A549 treated with GW870086 at 1 μM for 4 hours (cell line): ENCODE results near the gene KRTAP4-1. TPM values are rescaled to one million over a fixed set of nuclear protein-coding genes. Genes with fewer than 3 reads are reported as not detected.

Source experiments
- total RNA-seq: library from RNA; stranded (reverse); fragments of 200-300 nt; extraction: Qiagen RNA extraction; gene quantifications from 5 replicates; pipeline ENCODE4 v1.2.3, GENCODE V29; 2022; ENCODE audit warnings: low read depth

Gene KRTAP4-1
- total RNA-seq: 0.20 to 0.22 TPM in 2 of 5 replicates, not detected in the others

GRCh38 chr17:41184480-41184961 lies at the start of gene KRTAP4-1:
Gene KRTAP4-1, minus strand, starts transcription at chr17:41184911. Its CDS starts 57 bp downstream, at chr17:41184854.

GRCh38 chr17:41232399-41233105 lies 47.8 kb upstream of the KRTAP4-1 start, which contains the start of gene KRTAP9-3:
Gene KRTAP9-3, plus strand, starts transcription at chr17:41232449. Its CDS starts 53 bp downstream, at chr17:41232502.

GRCh38 chr17:41226598-41227095 lies 41.9 kb upstream of the KRTAP4-1 start, which contains the start of gene KRTAP9-2:
Gene KRTAP9-2, plus strand, starts transcription at chr17:41226648. Its CDS starts 7 bp downstream, at chr17:41226655.

GRCh38 chr17:41189837-41190318 lies 5.2 kb upstream of the KRTAP4-1 start, which contains the start of gene KRTAP9-1:
Gene KRTAP9-1, plus strand, starts transcription at chr17:41189887. Its CDS starts 0 bp downstream, at chr17:41189887.

GRCh38 chr17:41177727-41178271 lies 6.9 kb downstream of the KRTAP4-1 start, which contains the start of gene KRTAP4-2:
Gene KRTAP4-2, minus strand, starts transcription at chr17:41178221. Its CDS starts 57 bp downstream, at chr17:41178164.

GRCh38 chr17:41168121-41168520 lies 16.6 kb downstream of the KRTAP4-1 start, which contains the start of gene KRTAP4-3:
Gene KRTAP4-3, minus strand, starts transcription at chr17:41168221. Its CDS starts 49 bp downstream, at chr17:41168172.

GRCh38 chr17:41160648-41161047 lies 24.1 kb downstream of the KRTAP4-1 start, which contains the start of gene KRTAP4-4:
Gene KRTAP4-4, minus strand, starts transcription at chr17:41160748. Its CDS starts 57 bp downstream, at chr17:41160691.

GRCh38 chr17:41149652-41149985 lies 35.1 kb downstream of the KRTAP4-1 start, which contains the start of gene KRTAP4-5:
Gene KRTAP4-5, minus strand, starts transcription at chr17:41149825. Its CDS starts 58 bp downstream, at chr17:41149767.

GRCh38 chr17:41140360-41141131 lies 44.2 kb downstream of the KRTAP4-1 start, which contains the start of gene KRTAP4-6:
Gene KRTAP4-6, minus strand, starts transcription at chr17:41140544. Its CDS starts 57 bp downstream, at chr17:41140487.

Other genes starting within 250 kb of the KRTAP4-1 start
- 0.14 to 0.19 TPM in 2 of 5 replicates, not detected in the others for gene KRT23, start 247.3 kb downstream of the KRTAP4-1 start, total RNA-seq
- gene KRT39, start 218.0 kb downstream of the KRTAP4-1 start, total RNA-seq: not detected in 5 replicates
- not detected in 5 replicates for gene KRT40, start 200.6 kb downstream of the KRTAP4-1 start, total RNA-seq
- not detected in 5 replicates for gene KRTAP3-3, start 190.7 kb downstream of the KRTAP4-1 start, total RNA-seq
- 0.28 to 0.34 TPM (median 0.31 TPM) in 3 of 5 replicates, not detected in the others for gene KRTAP3-2, start 185.0 kb downstream of the KRTAP4-1 start, total RNA-seq
- gene KRTAP3-1, start 175.8 kb downstream of the KRTAP4-1 start, total RNA-seq: not detected in 5 replicates
- gene KRTAP1-5, start 157.7 kb downstream of the KRTAP4-1 start, total RNA-seq: not detected in 5 replicates
- gene KRTAP1-4, start 154.7 kb downstream of the KRTAP4-1 start, total RNA-seq: not detected in 5 replicates
- 0.15 TPM in 1 of 5 replicates, not detected in the others for gene KRTAP1-3, start 150.0 kb downstream of the KRTAP4-1 start, total RNA-seq
- not detected in 5 replicates for gene KRTAP1-1, start 143.5 kb downstream of the KRTAP4-1 start, total RNA-seq
- gene KRTAP2-1, start 137.6 kb downstream of the KRTAP4-1 start, total RNA-seq: not detected in 5 replicates
- not detected in 5 replicates for gene KRTAP2-2, start 129.7 kb downstream of the KRTAP4-1 start, total RNA-seq
- not detected in 5 replicates for gene KRTAP2-3, start 124.8 kb downstream of the KRTAP4-1 start, total RNA-seq
- gene KRTAP2-4, start 119.0 kb downstream of the KRTAP4-1 start, total RNA-seq: not detected in 5 replicates
- not detected in 5 replicates for gene KRTAP4-7, start 100.8 kb downstream of the KRTAP4-1 start, total RNA-seq
- gene KRTAP4-8, start 86.8 kb downstream of the KRTAP4-1 start, total RNA-seq: not detected in 5 replicates
- not detected in 5 replicates for gene KRTAP4-16, start 82.7 kb downstream of the KRTAP4-1 start, total RNA-seq
- not detected in 5 replicates for gene KRTAP4-9, start 79.5 kb downstream of the KRTAP4-1 start, total RNA-seq
- gene KRTAP4-11, start 66.5 kb downstream of the KRTAP4-1 start, total RNA-seq: not detected in 5 replicates
- not detected in 5 replicates for gene KRTAP4-12, start 60.7 kb downstream of the KRTAP4-1 start, total RNA-seq
- gene KRTAP4-6, start 44.4 kb downstream of the KRTAP4-1 start, total RNA-seq: not detected in 5 replicates
- gene KRTAP4-5, start 35.1 kb downstream of the KRTAP4-1 start, total RNA-seq: not detected in 5 replicates
- not detected in 5 replicates for gene KRTAP4-4, start 24.2 kb downstream of the KRTAP4-1 start, total RNA-seq
- not detected in 5 replicates for gene KRTAP4-3, start 16.7 kb downstream of the KRTAP4-1 start, total RNA-seq
- gene KRTAP4-2, start 6.7 kb downstream of the KRTAP4-1 start, total RNA-seq: not detected in 5 replicates
- not detected in 5 replicates for gene KRTAP9-1, start 5.0 kb upstream of the KRTAP4-1 start, total RNA-seq
- not detected in 5 replicates for gene KRTAP9-2, start 41.7 kb upstream of the KRTAP4-1 start, total RNA-seq
- not detected in 5 replicates for gene KRTAP9-3, start 47.5 kb upstream of the KRTAP4-1 start, total RNA-seq
- gene KRTAP9-8, start 53.1 kb upstream of the KRTAP4-1 start, total RNA-seq: not detected in 5 replicates
- not detected in 5 replicates for gene KRTAP9-4, start 64.8 kb upstream of the KRTAP4-1 start, total RNA-seq
- not detected in 5 replicates for gene KRTAP9-9, start 70.5 kb upstream of the KRTAP4-1 start, total RNA-seq
- not detected in 5 replicates for gene KRTAP9-6, start 80.5 kb upstream of the KRTAP4-1 start, total RNA-seq
- gene KRTAP9-7, start 90.8 kb upstream of the KRTAP4-1 start, total RNA-seq: not detected in 5 replicates
- gene KRTAP29-1, start 117.9 kb upstream of the KRTAP4-1 start, total RNA-seq: not detected in 5 replicates
- gene KRTAP16-1, start 124.4 kb upstream of the KRTAP4-1 start, total RNA-seq: not detected in 5 replicates
- not detected in 5 replicates for gene KRTAP17-1, start 130.8 kb upstream of the KRTAP4-1 start, total RNA-seq
- not detected in 5 replicates for gene KRT33A, start 165.9 kb upstream of the KRTAP4-1 start, total RNA-seq
- not detected in 5 replicates for gene KRT33B, start 184.9 kb upstream of the KRTAP4-1 start, total RNA-seq
- 0.37 to 0.73 TPM (median 0.45 TPM) in 5 replicates for gene KRT34, start 197.4 kb upstream of the KRTAP4-1 start, total RNA-seq
- gene KRT31, start 212.7 kb upstream of the KRTAP4-1 start, total RNA-seq: 0.08 TPM in 1 of 5 replicates, not detected in the others
- gene KRT37, start 239.7 kb upstream of the KRTAP4-1 start, total RNA-seq: not detected in 5 replicates